ENCODE data around the gene IRAK2. TPM values are rescaled to one million over a fixed set of nuclear protein-coding genes. Genes with fewer than 3 reads are reported as not detected.

The IRAK2 gene
- total RNA-seq, 1 donor from 2014 or later, result 41.6 TPM

- DNase-seq (ENCODE audit: extremely low read depth, low read depth, low spot score), result no peak
Measured at GRCh38 chr3:10279384-10280176, 114.9 kb downstream of the IRAK2 start.

- DNase-seq (ENCODE audit: extremely low read depth, low read depth, low spot score), result no peak
Measured at GRCh38 chr3:10280177-10280529, 115.4 kb downstream of the IRAK2 start.

- no peak for DNase-seq (ENCODE audit: extremely low read depth, low read depth, low spot score)
Measured at GRCh38 chr3:10280571-10280970, 115.9 kb downstream of the IRAK2 start.

GRCh38 chr3:10281951-10282350 is 117.2 kb downstream of the IRAK2 start:
- DNase-seq (ENCODE audit: extremely low read depth, low read depth, low spot score), result no peak

- DNase-seq (ENCODE audit: extremely low read depth, low read depth, low spot score), result no peak
Measured at GRCh38 chr3:10283638-10284037, 118.9 kb downstream of the IRAK2 start.

GRCh38 chr3:10284496-10284895 is 119.8 kb downstream of the IRAK2 start:
- no peak for DNase-seq (ENCODE audit: extremely low read depth, low read depth, low spot score)

GRCh38 chr3:10285272-10286132 is 120.8 kb downstream of the IRAK2 start:
- DNase-seq (ENCODE audit: extremely low read depth, low read depth, low spot score), result no peak

- DNase-seq (ENCODE audit: extremely low read depth, low read depth, low spot score), result no peak
Measured at GRCh38 chr3:10286133-10286524, 121.4 kb downstream of the IRAK2 start.

- peak; percentile 51 for DNase-seq (ENCODE audit: extremely low read depth, low read depth, low spot score)
Measured at GRCh38 chr3:10286596-10287295, 122.0 kb downstream of the IRAK2 start.

GRCh38 chr3:10287936-10288574 is 123.3 kb downstream of the IRAK2 start:
- no peak for DNase-seq (ENCODE audit: extremely low read depth, low read depth, low spot score)

- no peak for DNase-seq (ENCODE audit: extremely low read depth, low read depth, low spot score)
Measured at GRCh38 chr3:10288575-10288960, 123.8 kb downstream of the IRAK2 start.

GRCh38 chr3:10289077-10289476 is 124.4 kb downstream of the IRAK2 start:
- DNase-seq (ENCODE audit: extremely low read depth, low read depth, low spot score), result no peak

GRCh38 chr3:10289787-10290355 is 125.2 kb downstream of the IRAK2 start:
- DNase-seq (ENCODE audit: extremely low read depth, low read depth, low spot score), result no peak

GRCh38 chr3:10290481-10291176 is 125.9 kb downstream of the IRAK2 start:
- no peak for DNase-seq (ENCODE audit: extremely low read depth, low read depth, low spot score)

- DNase-seq (ENCODE audit: extremely low read depth, low read depth, low spot score), result no peak
Measured at GRCh38 chr3:10291641-10292040, 126.9 kb downstream of the IRAK2 start.

GRCh38 chr3:10292505-10293419 is 128.0 kb downstream of the IRAK2 start, which contains the start of gene GHRL:
Gene GHRL (minus strand): TSS chr3:10292947. CDS start chr3:10290180, 2,767 bp downstream.
- no peak for DNase-seq (ENCODE audit: extremely low read depth, low read depth, low spot score)
